IPS-15b (cell line): Measurements from ENCODE around the gene PSMC2.

Experiments
- H3K27me3 ChIP-seq: one replicate; pipeline ENCODE4 v1.6.1; 2013; ENCODE audit warnings: low read length; ENCODE audit not compliant: control insufficient read depth, insufficient read depth
- H3K36me3 ChIP-seq: one replicate; pipeline ENCODE4 v1.6.1; 2013; ENCODE audit warnings: low read length; ENCODE audit not compliant: control insufficient read depth, insufficient read depth
- H3K4me1 ChIP-seq: one replicate; pipeline ENCODE4 v1.6.1; 2013; ENCODE audit warnings: mild to moderate bottlenecking, low read length; ENCODE audit not compliant: control insufficient read depth, insufficient read depth
- H3K4me3 ChIP-seq: one replicate; pipeline ENCODE4 v1.5.1; 2013; ENCODE audit warnings: low read depth, low read length
- H3K9ac ChIP-seq: one replicate; pipeline ENCODE4 v1.6.1; 2013; ENCODE audit warnings: low read depth, mild to moderate bottlenecking, low read length
- H3K9me3 ChIP-seq: one replicate; pipeline ENCODE4 v1.6.1; 2013; ENCODE audit warnings: mild to moderate bottlenecking, low read length; ENCODE audit not compliant: control insufficient read depth, insufficient read depth

Gene PSMC2

DNA sequence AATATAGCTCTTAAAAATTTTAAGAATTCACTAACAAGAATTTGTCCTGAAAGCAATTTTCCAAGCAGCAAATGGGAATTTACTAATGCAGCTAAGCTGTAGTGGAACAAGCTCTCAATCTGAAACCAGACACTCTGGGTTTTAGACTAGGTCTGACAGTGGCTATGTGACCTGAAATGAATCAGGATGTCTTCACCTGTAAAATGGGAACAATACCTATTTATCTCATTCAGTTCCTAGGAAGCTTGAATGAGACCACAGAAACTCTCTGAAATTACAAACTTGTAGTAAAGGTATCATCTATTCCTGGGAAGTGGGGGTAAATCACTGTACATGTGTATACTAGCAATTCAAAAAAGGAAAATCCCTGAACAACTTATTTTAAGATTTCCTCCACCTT, 4.1 kb upstream of the PSMC2 start:
- H3K36me3 ChIP-seq: peaks cover 15% of the 10 kb centered on the region
- H3K9me3 ChIP-seq: no peaks in the 10 kb centered on the region
- peaks cover 2% of the 10 kb centered on the region for H3K4me1 ChIP-seq
- H3K9ac ChIP-seq: peak overlapping the region; percentile 98
- no peaks in the 10 kb centered on the region for H3K27me3 ChIP-seq
- H3K4me3 ChIP-seq: peak overlapping the region; percentile 91

GRCh38 chr7:103343758-103344452, 3.5 kb upstream of the PSMC2 start:
- peaks cover 15% of the 10 kb centered on the region for H3K36me3 ChIP-seq
- peak overlapping the region; percentile 91 for H3K4me3 ChIP-seq
- H3K9me3 ChIP-seq: no peaks in the 10 kb centered on the region
- H3K27me3 ChIP-seq: no peaks in the 10 kb centered on the region
- H3K4me1 ChIP-seq: peaks cover 2% of the 10 kb centered on the region
- H3K9ac ChIP-seq: peak overlapping the region; percentile 98

DNA sequence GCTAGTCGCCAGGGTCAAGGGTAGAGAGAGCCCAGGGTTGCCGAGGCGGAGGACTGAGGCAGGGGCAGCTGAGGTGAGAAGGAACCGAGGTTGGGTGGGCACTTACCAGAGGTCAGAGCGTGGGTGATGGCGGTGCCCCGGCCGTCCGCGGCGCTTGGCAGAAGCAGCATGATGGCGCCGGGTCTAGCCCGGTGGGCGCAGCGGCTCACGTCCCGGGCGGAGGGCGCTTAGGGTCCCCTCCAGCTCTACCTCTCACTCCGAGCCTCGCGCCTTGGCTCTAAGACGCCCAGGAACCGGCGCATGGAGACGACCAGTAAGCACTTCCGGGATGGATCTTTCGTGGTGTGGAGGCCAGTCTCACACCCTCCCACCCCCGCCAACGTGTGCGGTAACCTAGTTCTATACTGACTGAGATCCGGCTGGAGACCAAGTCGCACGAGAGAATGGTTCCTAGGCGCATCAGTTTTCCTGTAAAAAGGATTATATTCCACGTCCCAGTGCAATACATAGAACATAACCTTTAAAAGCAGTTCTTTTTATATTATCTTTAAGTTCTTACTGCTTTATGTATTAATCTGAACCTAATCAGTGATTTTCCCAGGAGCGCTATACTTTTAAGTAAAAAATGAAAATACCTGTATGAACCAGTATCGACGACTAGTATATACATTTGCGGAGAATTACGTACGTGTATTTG, 2.8 kb upstream of the PSMC2 start, which contains the start of gene DNAJC2:
Gene DNAJC2 (minus strand): TSS at position 315 of the 697 bp plus-strand sequence. CDS start 145 bp downstream, at position 170.
- Histone ChIP-seq H3K9ac (peak within 1 kb of the TSS; percentile 98), H3K4me3 (peak within 1 kb of the TSS; percentile 91), H3K27me3 (no peaks in the 10 kb centered on the region), H3K9me3 (no peaks in the 10 kb centered on the region), H3K36me3 (peaks cover 11% of the 10 kb centered on the region), H3K4me1 (peaks cover 2% of the 10 kb centered on the region)

GRCh38 chr7:103346396-103346795, 1.0 kb upstream of the PSMC2 start:
- Histone ChIP-seq H3K9me3 (no peaks in the 10 kb centered on the region), H3K9ac (no peak overlapping the region), H3K4me3 (no peak overlapping the region), H3K27me3 (no peaks in the 10 kb centered on the region), H3K4me1 (peaks cover 2% of the 10 kb centered on the region), H3K36me3 (peaks cover 4% of the 10 kb centered on the region)

GRCh38 chr7:103348452-103348851, 1.0 kb downstream of the PSMC2 start:
- Histone ChIP-seq H3K4me1 (peaks cover under 1% of the 10 kb centered on the region), H3K9ac (no peak overlapping the region), H3K9me3 (no peaks in the 10 kb centered on the region)

GRCh38 chr7:103348959-103349358, 1.5 kb downstream of the PSMC2 start:
- peaks cover 3% of the 10 kb centered on the region for H3K36me3 ChIP-seq
- no peaks in the 10 kb centered on the region for H3K4me1 ChIP-seq
- H3K4me3 ChIP-seq: no peak overlapping the region
- no peaks in the 10 kb centered on the region for H3K9me3 ChIP-seq
- H3K9ac ChIP-seq: no peak overlapping the region
- no peaks in the 10 kb centered on the region for H3K27me3 ChIP-seq

More at GRCh38 chr7:103348452-103348851, 1.0 kb downstream of the PSMC2 start:
- H3K36me3 ChIP-seq: peaks cover 3% of the 10 kb centered on the region
- peak overlapping the region; percentile 92 for H3K4me3 ChIP-seq
- no peaks in the 10 kb centered on the region for H3K27me3 ChIP-seq

DNA sequence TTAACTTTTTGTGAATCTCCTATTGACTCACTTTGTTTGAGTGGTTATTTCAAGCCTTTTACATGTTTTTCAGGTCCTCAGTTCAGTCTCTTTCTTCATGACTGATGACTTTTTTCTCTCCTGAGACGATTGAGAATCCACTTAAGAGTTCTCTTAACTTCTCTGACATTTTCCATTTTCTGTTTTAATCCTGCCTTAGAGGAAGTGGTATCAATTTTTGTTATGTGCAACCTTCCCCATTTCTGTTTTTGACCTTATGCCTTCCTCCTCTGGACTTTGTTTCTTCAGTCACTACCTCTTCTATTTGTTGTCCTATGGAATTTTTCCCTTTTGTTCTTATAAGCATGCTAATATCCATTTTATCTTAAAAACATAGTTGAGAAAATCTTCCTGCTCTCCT, 2.4 kb downstream of the PSMC2 start:
- H3K36me3 ChIP-seq: peaks cover 6% of the 10 kb centered on the region
- no peaks in the 10 kb centered on the region for H3K9me3 ChIP-seq
- H3K4me1 ChIP-seq: no peaks in the 10 kb centered on the region
- no peak overlapping the region for H3K4me3 ChIP-seq
- H3K9ac ChIP-seq: no peak overlapping the region
- no peaks in the 10 kb centered on the region for H3K27me3 ChIP-seq

GRCh38 chr7:103369432-103369831, 22.0 kb downstream of the PSMC2 start:
- H3K9me3 ChIP-seq: no peaks in the 10 kb centered on the region
- H3K4me3 ChIP-seq: no peak overlapping the region
- H3K36me3 ChIP-seq: peaks cover 12% of the 10 kb centered on the region
- no peak overlapping the region for H3K9ac ChIP-seq
- H3K27me3 ChIP-seq: no peaks in the 10 kb centered on the region
- H3K4me1 ChIP-seq: no peaks in the 10 kb centered on the region

GRCh38 chr7:103373866-103374643, 26.6 kb downstream of the PSMC2 start:
- Histone ChIP-seq H3K27me3 (no peaks in the 10 kb centered on the region), H3K36me3 (no peaks in the 10 kb centered on the region), H3K9ac (no peak overlapping the region), H3K4me1 (no peaks in the 10 kb centered on the region), H3K9me3 (no peaks in the 10 kb centered on the region), H3K4me3 (no peak overlapping the region)

DNA sequence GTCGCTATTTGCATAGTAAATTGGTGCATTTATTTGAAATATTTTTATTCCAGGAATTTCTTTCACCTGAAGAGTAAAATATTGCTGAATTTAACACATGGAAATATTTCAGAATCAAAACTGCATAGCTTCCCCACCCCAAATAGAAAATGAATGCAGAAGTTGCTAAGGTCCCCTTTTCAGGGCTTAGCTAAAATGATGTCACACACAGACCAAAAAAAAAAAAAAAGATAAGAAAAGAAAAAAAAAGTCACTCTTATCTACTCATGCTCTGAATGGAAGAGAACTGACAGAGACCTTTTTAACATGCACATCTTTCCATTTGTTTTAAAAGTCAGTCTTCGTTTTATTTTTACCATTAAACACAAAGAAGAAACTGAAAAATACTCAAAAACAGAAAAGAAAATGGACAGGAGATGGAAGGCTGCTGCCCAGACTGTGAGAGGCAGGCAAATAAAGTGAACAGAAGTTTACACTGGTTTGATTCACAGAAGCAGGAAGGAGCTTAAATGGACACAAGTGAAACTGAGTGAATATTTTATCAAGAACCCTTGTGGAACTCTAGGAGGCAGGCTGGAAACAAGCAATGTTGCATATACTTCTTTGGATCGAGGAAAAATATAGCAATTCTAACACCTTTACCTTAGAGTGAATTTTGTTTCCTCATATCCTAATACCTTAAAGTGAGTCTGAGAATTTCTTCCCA, 32.0 kb downstream of the PSMC2 start:
- Histone ChIP-seq H3K36me3 (no peaks in the 10 kb centered on the region), H3K4me1 (no peaks in the 10 kb centered on the region), H3K4me3 (no peak overlapping the region), H3K27me3 (no peaks in the 10 kb centered on the region), H3K9ac (no peak overlapping the region), H3K9me3 (no peaks in the 10 kb centered on the region)
